Lower leg skin (tissue), 3 donors: ENCODE results near the gene DNASE1.

ENCODE experiments used
- CTCF ChIP-seq, 3 donors: fragments of 450-650 bp; IDR thresholded peaks; one replicate each; pipeline ENCODE4 v1.5.1; 2016; ENCODE audit warnings: antibody characterized with exemption in 3 of 3, mild to moderate bottlenecking in 3 of 3, moderate library complexity in 2 of 3
- POLR2A ChIP-seq, 2 donors: fragments of 450-650 bp; IDR thresholded peaks; one replicate each; pipeline ENCODE4 v1.6.1; 2016 to 2017; ENCODE audit warnings: antibody characterized with exemption in 2 of 2, mild to moderate bottlenecking in 1 of 2, moderate library complexity in 1 of 2

GRCh38 chr16:3696425-3697218 is 42.1 kb downstream of the DNASE1 start:
- TF ChIP-seq POLR2A (IDR thresholded peaks at IDR 0.05) (no peak), CTCF (IDR thresholded peaks at IDR 0.05) (no peak)
